A673 (cell line): Measurements from ENCODE around the gene PJA2. TPM values are rescaled to one million over a fixed set of nuclear protein-coding genes. Genes with fewer than 3 reads are reported as not detected.

Source experiments
- BruUV-seq: library from RNA; stranded (reverse); fragments of 400-500 nt; replicated peaks from 2 replicates; lab custom pipeline; 2021; lab: Mats Ljungman, UMichigan
- CTCF ChIA-PET: fragments of 300-600 bp; sonication (Branson Sonifier 250); formaldehyde crosslinking; loops from one replicate; lab custom pipeline; 2022; ENCODE audit warnings: antibody characterized with exemption; lab: Charles Lee
- POLR2A ChIA-PET: fragments of 300-600 bp; sonication (Branson Sonifier 250); formaldehyde crosslinking; loops from one replicate; lab custom pipeline; 2022; ENCODE audit warnings: antibody characterized with exemption; ENCODE audit not compliant: low non-redundant PET; lab: Charles Lee
- DNase-seq: peaks from one replicate; pipeline ENCODE4 v3.0.0-alpha.2; 2015; ENCODE audit warnings: low spot score
- H3K27ac ChIP-seq: fragments of 200-600 bp; sonication (generic); 2 replicates; pipeline ENCODE4 v1.5.1; 2016; ENCODE audit warnings: mixed run types, low read depth, mild to moderate bottlenecking, mixed read lengths, antibody characterized with exemption, low read length; ENCODE audit not compliant: poor library complexity, severe bottlenecking
- H3K27me3 ChIP-seq: fragments of 200-600 bp; sonication (generic); replicated peaks from 2 replicates; pipeline ENCODE4 v1.6.1; 2017; ENCODE audit warnings: mixed run types, low read depth, mild to moderate bottlenecking, mixed read lengths, antibody characterized with exemption, low read length; ENCODE audit not compliant: insufficient read depth, poor library complexity
- H3K36me3 ChIP-seq: fragments of 200-600 bp; sonication (generic); 2 replicates; pipeline ENCODE4 v1.6.1; 2016; ENCODE audit warnings: mixed run types, mild to moderate bottlenecking, mixed read lengths, antibody characterized with exemption, low read length; ENCODE audit not compliant: insufficient read depth, poor library complexity, severe bottlenecking
- H3K4me1 ChIP-seq: fragments of 200-600 bp; sonication (generic); 2 replicates; pipeline ENCODE4 v1.6.1; 2017; ENCODE audit warnings: mixed run types, mild to moderate bottlenecking, mixed read lengths, antibody characterized with exemption, low read length; ENCODE audit not compliant: insufficient read depth, poor library complexity, severe bottlenecking
- H3K4me3 ChIP-seq: fragments of 200-600 bp; sonication (generic); 2 replicates; pipeline ENCODE4 v1.5.1; 2016; ENCODE audit warnings: low read depth, mixed run types, mild to moderate bottlenecking, mixed read lengths, low read length; ENCODE audit not compliant: poor library complexity, severe bottlenecking
- H3K9me3 ChIP-seq: fragments of 200-600 bp; sonication (generic); 2 replicates; pipeline ENCODE4 v1.6.1; 2016; ENCODE audit warnings: mixed run types, low read depth, mild to moderate bottlenecking, mixed read lengths, antibody characterized with exemption, low read length; ENCODE audit not compliant: poor library complexity, severe bottlenecking
- CTCF ChIP-seq: fragments of 300-800, 200-600 bp; sonication (generic); conservative IDR thresholded peaks from 2 replicates; pipeline ENCODE4 v1.5.1; 2017; ENCODE audit warnings: low read depth, mild to moderate bottlenecking, antibody characterized with exemption, low read length, moderate library complexity, mixed read lengths
- EZH2 ChIP-seq: fragments of 200-600 bp; sonication (generic); IDR thresholded peaks from 2 replicates; pipeline ENCODE4 v1.6.1; 2017; ENCODE audit warnings: borderline replicate concordance, low read depth, mild to moderate bottlenecking, mixed read lengths, antibody characterized with exemption, low read length; ENCODE audit not compliant: poor library complexity, severe bottlenecking
- intact Hi-C: fragments of 100-400 bp; cut with micrococcal nuclease; formaldehyde crosslinking; loops from one replicate; pipeline ENCODE4 v1.10.0; 2022; ENCODE audit not compliant: unreplicated experiment
- total RNA-seq: library from RNA; stranded (reverse); gene quantifications from 2 replicates; pipeline ENCODE4 v1.2.3, GENCODE V29; 2021

Gene PJA2
- total RNA-seq, 1 experiment from 2014 or later, result 47.3 TPM

GRCh38 chr5:109454731-109455505 lies 45.1 kb upstream of the PJA2 start:
- intact Hi-C loops, result loop anchor here (10.0 kb wide), 1 partner anchor 200 kb away; no protein-coding TSS in a partner anchor
- DNase-seq, result no peak
- TF ChIP-seq CTCF (no peak), EZH2 (no peak)
- ChIA-PET POLR2A (no interaction called here), CTCF (no interaction called here)
- Histone ChIP-seq H3K9me3 (no peaks in the 10 kb centered on the region), H3K27ac (peak overlapping the region; percentile 62), H3K36me3 (no peaks in the 10 kb centered on the region), H3K27me3 (no peaks in the 10 kb centered on the region), H3K4me3 (no peak overlapping the region), H3K4me1 (peaks cover 23% of the 10 kb centered on the region)
- no TSS peak for BruUV-seq

- CTCF ChIA-PET, result no interaction called here
- Histone ChIP-seq H3K4me3 (no peak overlapping the region), H3K27ac (no peak overlapping the region), H3K4me1 (peaks cover 23% of the 10 kb centered on the region), H3K9me3 (no peaks in the 10 kb centered on the region), H3K36me3 (no peaks in the 10 kb centered on the region), H3K27me3 (no peaks in the 10 kb centered on the region)
- no peak for DNase-seq
- TF ChIP-seq CTCF (no peak), EZH2 (no peak)
- POLR2A ChIA-PET, result no interaction called here
- no TSS peak for BruUV-seq
- intact Hi-C loops, result loop anchor here (10.0 kb wide), 1 partner anchor 198 kb away; no protein-coding TSS in a partner anchor
Measured at GRCh38 chr5:109453251-109453650, 43.5 kb upstream of the PJA2 start.

GRCh38 chr5:109452661-109453060 lies 42.9 kb upstream of the PJA2 start:
- BruUV-seq, result no TSS peak
- Histone ChIP-seq H3K9me3 (peaks cover 1% of the 10 kb centered on the region), H3K27me3 (no peaks in the 10 kb centered on the region), H3K36me3 (no peaks in the 10 kb centered on the region), H3K27ac (no peak overlapping the region), H3K4me1 (peaks cover 23% of the 10 kb centered on the region), H3K4me3 (no peak overlapping the region)
- TF ChIP-seq CTCF, result no peak
- no peak for TF ChIP-seq EZH2
- POLR2A ChIA-PET, result no interaction called here
- CTCF ChIA-PET, result no interaction called here
- intact Hi-C loops, result loop anchor here (10.0 kb wide), 1 partner anchor 198 kb away; no protein-coding TSS in a partner anchor
- no peak for DNase-seq
